CD4-positive, alpha-beta T cell treated with Interleukin-21 for 1 hour (primary cell): Measurements from ENCODE around the gene PRDM15.
A peak's percentile ranks its signal among the peaks of the same experiment; 100 is the strongest.

Experiments used
- DNase-seq: peaks from one replicate; pipeline ENCODE4 v3.0.0-alpha.2; 2020

The PRDM15 gene

GRCh38 chr21:41879190-41879998 lies at the start of gene PRDM15:
Gene PRDM15 (minus strand): TSS chr21:41879344. CDS start chr21:41860363, 18,981 bp downstream.
- peak; percentile 80 for DNase-seq

GRCh38 chr21:41928621-41929220 lies 49.6 kb upstream of the PRDM15 start:
- DNase-seq: peak; percentile 39

GRCh38 chr21:41927727-41928409 lies 48.7 kb upstream of the PRDM15 start:
- peak; percentile 7 for DNase-seq

- DNase-seq: no peak
Measured at GRCh38 chr21:41926807-41927171, 47.6 kb upstream of the PRDM15 start.

GRCh38 chr21:41926117-41926806 lies 47.1 kb upstream of the PRDM15 start:
- peak; percentile 70 for DNase-seq

GRCh38 chr21:41925767-41926116 lies 46.6 kb upstream of the PRDM15 start:
- DNase-seq: no peak

- DNase-seq: no peak
Measured at GRCh38 chr21:41924368-41924754, 45.2 kb upstream of the PRDM15 start.

GRCh38 chr21:41923631-41924367 lies 44.7 kb upstream of the PRDM15 start:
- no peak for DNase-seq

- DNase-seq: no peak
Measured at GRCh38 chr21:41923186-41923585, 44.0 kb upstream of the PRDM15 start.

GRCh38 chr21:41921021-41921420 lies 41.9 kb upstream of the PRDM15 start:
- no peak for DNase-seq

GRCh38 chr21:41920476-41920875 lies 41.3 kb upstream of the PRDM15 start:
- DNase-seq: no peak

- no peak for DNase-seq
Measured at GRCh38 chr21:41919666-41920398, 40.7 kb upstream of the PRDM15 start.

GRCh38 chr21:41918561-41919358 lies 39.6 kb upstream of the PRDM15 start:
- DNase-seq: no peak

- DNase-seq: no peak
Measured at GRCh38 chr21:41917531-41917930, 38.4 kb upstream of the PRDM15 start.

- DNase-seq: no peak
Measured at GRCh38 chr21:41916888-41917433, 37.8 kb upstream of the PRDM15 start.

GRCh38 chr21:41914965-41915364 lies 35.8 kb upstream of the PRDM15 start:
- DNase-seq: no peak

- DNase-seq: no peak
Measured at GRCh38 chr21:41914358-41914757, 35.2 kb upstream of the PRDM15 start.

GRCh38 chr21:41913230-41913629 lies 34.1 kb upstream of the PRDM15 start:
- DNase-seq: no peak

- DNase-seq: no peak
Measured at GRCh38 chr21:41908829-41909228, 29.7 kb upstream of the PRDM15 start.

GRCh38 chr21:41907496-41908258 lies 28.5 kb upstream of the PRDM15 start:
- no peak for DNase-seq
